OCI-LY3 (cell line): Measurements from ENCODE around the gene OR9Q1.

Experiments used
- H2AFZ ChIP-seq: fragments of 200-600, 300-600 bp; shearing (Covaris generic); 2 replicates; pipeline ENCODE4 v1.6.0; 2014; ENCODE audit warnings: antibody characterized with exemption, low read depth, low read length
- H3K27ac ChIP-seq: fragments of 200-600, 300-600 bp; sonication (generic); 2 replicates; pipeline ENCODE4 v1.5.1; 2014; ENCODE audit warnings: mild to moderate bottlenecking, low read length, moderate library complexity, mixed read lengths
- H3K27me3 ChIP-seq: fragments of 200-600, 300-600 bp; sonication (generic); 2 replicates; pipeline ENCODE4 v1.6.1; 2014; ENCODE audit warnings: low read depth, low read length, mixed read lengths
- H3K36me3 ChIP-seq: fragments of 200-600, 300-600 bp; sonication (generic); replicated peaks from 2 replicates; pipeline ENCODE3; 2014; ENCODE audit warnings: low read depth, low read length, mixed read lengths
- H3K4me1 ChIP-seq: fragments of 300-600, 200-600 bp; sonication (generic); 2 replicates; pipeline ENCODE4 v1.6.1; 2014; ENCODE audit warnings: low read length, mixed read lengths
- H3K4me2 ChIP-seq: fragments of 200-600, 300-600 bp; sonication (generic); 2 replicates; pipeline ENCODE4 v1.6.1; 2014; ENCODE audit warnings: low read length, mixed read lengths
- H3K4me3 ChIP-seq: fragments of 300-600, 200-600 bp; sonication (generic); 2 replicates; pipeline ENCODE4 v1.5.1; 2014; ENCODE audit warnings: antibody characterized with exemption, mild to moderate bottlenecking, low read length, moderate library complexity
- H3K79me2 ChIP-seq: fragments of 300-600, 200-600 bp; shearing (Covaris generic); 2 replicates; pipeline ENCODE4 v1.6.1; 2014; ENCODE audit warnings: mild to moderate bottlenecking, low read length, mixed read lengths
- H3K9ac ChIP-seq: fragments of 300-600, 200-600 bp; shearing (Covaris generic); 2 replicates; pipeline ENCODE4 v1.6.0; 2014; ENCODE audit warnings: mild to moderate bottlenecking, low read length, moderate library complexity
- H3K9me3 ChIP-seq: fragments of 200-600, 300-600 bp; shearing (Covaris generic); 2 replicates; pipeline ENCODE4 v1.6.1; 2014; ENCODE audit warnings: low read length, mixed read lengths; ENCODE audit not compliant: insufficient read depth
- H4K20me1 ChIP-seq: fragments of 200-600, 300-600 bp; sonication (generic); 2 replicates; pipeline ENCODE4 v1.6.1; 2016; ENCODE audit warnings: low read length, mixed read lengths; ENCODE audit not compliant: insufficient read depth
- EZH2phosphoT487 ChIP-seq: fragments of 200-600 bp; shearing (Covaris generic); IDR thresholded peaks from 2 replicates; pipeline ENCODE4 v1.6.1; 2018; ENCODE audit warnings: antibody characterized with exemption, mixed run types, low read depth
- TF ChIP-seq, protein P1 (sequence below): fragments of 200-600, 300-600 bp; sonication (generic); IDR thresholded peaks from 2 replicates; pipeline ENCODE4 v1.5.1; 2014; ENCODE audit warnings: antibody characterized with exemption, low read length, low read depth

OR9Q1 gene

DNA sequence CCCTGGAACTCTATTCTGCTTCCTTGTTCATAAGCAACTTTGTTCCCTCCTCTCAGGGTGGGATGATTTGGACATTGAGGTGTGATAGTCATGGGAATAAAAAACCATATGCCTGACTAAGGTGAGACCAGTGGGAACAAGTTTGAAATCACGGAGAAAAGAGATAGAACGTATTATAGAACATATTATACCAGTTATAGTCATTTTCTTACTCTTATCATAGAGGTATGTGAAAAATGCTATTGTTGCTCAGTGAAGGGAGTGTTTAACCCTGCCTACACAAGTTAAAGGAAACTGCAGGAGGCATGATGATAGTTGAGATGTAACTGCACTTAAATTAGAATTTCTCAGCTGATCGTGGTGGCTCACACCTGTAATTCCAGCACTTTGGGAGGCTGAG, 22.6 kb downstream of the OR9Q1 start:
- no peak for TF ChIP-seq EZH2phosphoT487
- TF ChIP-seq, protein P1, sequence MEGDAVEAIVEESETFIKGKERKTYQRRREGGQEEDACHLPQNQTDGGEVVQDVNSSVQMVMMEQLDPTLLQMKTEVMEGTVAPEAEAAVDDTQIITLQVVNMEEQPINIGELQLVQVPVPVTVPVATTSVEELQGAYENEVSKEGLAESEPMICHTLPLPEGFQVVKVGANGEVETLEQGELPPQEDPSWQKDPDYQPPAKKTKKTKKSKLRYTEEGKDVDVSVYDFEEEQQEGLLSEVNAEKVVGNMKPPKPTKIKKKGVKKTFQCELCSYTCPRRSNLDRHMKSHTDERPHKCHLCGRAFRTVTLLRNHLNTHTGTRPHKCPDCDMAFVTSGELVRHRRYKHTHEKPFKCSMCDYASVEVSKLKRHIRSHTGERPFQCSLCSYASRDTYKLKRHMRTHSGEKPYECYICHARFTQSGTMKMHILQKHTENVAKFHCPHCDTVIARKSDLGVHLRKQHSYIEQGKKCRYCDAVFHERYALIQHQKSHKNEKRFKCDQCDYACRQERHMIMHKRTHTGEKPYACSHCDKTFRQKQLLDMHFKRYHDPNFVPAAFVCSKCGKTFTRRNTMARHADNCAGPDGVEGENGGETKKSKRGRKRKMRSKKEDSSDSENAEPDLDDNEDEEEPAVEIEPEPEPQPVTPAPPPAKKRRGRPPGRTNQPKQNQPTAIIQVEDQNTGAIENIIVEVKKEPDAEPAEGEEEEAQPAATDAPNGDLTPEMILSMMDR = no peak
- H3K79me2 ChIP-seq = no peaks in the 10 kb centered on the region
- H3K4me3 ChIP-seq = no peak overlapping the region

DNA sequence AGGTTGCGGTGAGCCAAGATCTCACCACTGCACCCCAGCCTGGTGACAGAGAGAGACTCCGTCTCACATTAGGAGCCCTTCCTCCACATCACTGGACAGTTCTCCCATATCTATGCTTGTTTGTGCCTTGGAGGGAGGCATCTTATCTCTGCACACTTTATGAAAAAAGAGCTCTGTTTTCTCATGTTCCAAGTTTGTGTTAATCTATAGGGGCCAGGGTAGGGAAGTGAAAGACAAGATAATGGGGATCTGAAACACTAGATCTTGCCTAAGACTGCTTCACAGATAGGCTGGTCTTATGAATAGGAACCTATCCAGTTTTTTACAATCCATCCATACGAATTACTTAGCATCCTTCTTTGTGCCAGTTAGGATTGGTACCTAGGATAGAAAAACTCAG, 24.1 kb downstream of the OR9Q1 start:
- Histone ChIP-seq H3K36me3 (no peaks in the 10 kb centered on the region), H3K4me2 (no peak overlapping the region), H2AFZ (no peak overlapping the region), H3K79me2 (no peaks in the 10 kb centered on the region), H4K20me1 (no peaks in the 10 kb centered on the region), H3K4me3 (no peak overlapping the region), H3K9me3 (no peaks in the 10 kb centered on the region), H3K27ac (no peak overlapping the region), H3K4me1 (peaks cover 10% of the 10 kb centered on the region), H3K27me3 (peaks cover 11% of the 10 kb centered on the region), H3K9ac (no peak overlapping the region)
- no peak for TF ChIP-seq EZH2phosphoT487
- TF ChIP-seq, protein P1 = no peak

More for the DNA sequence above, 22.6 kb downstream of the OR9Q1 start:
- H3K4me2 ChIP-seq = no peak overlapping the region
- no peaks in the 10 kb centered on the region for H3K9me3 ChIP-seq
- H3K27ac ChIP-seq = no peak overlapping the region
- peaks cover 10% of the 10 kb centered on the region for H3K4me1 ChIP-seq
- H3K27me3 ChIP-seq = peaks cover 11% of the 10 kb centered on the region
- no peak overlapping the region for H2AFZ ChIP-seq
- no peaks in the 10 kb centered on the region for H3K36me3 ChIP-seq
- H4K20me1 ChIP-seq = no peaks in the 10 kb centered on the region
- no peak overlapping the region for H3K9ac ChIP-seq

DNA sequence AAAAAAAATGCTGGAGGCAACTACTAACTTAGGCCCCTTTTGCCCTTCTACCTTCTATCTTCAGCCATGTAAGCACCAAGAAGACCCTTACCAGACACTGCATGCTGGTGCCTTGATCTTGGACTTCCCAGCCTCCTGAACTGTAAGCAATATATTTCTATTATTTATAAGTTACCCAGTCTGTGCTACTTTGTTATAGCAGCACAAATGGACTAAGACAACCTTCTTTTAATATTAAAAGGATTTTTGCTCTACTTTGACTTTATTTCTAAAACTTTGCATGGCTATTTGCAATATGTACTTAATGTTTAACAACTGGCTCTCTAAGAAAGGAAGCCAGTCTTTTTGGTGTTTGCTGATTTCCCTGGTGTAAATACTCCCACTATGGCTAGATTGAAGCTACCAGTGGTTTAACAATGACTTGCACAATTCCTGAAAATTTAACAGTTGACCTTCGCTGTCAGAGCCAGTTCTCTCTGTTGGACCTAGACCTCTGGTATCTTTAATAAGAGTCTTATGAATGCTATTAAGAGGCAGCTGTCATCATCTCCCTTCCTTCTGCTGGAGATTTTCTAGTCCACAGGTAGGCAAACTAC, 32.2 kb downstream of the OR9Q1 start:
- H3K79me2 ChIP-seq = no peaks in the 10 kb centered on the region
- H3K27me3 ChIP-seq = 0 out of 2 replicates have a peak, but pooled peaks cover 4% of the 10 kb centered on the region
- no peaks in the 10 kb centered on the region for H3K36me3 ChIP-seq
- no peak overlapping the region for H2AFZ ChIP-seq
- no peaks in the 10 kb centered on the region for H4K20me1 ChIP-seq
- H3K4me1 ChIP-seq = no peaks in the 10 kb centered on the region
- no peak for TF ChIP-seq EZH2phosphoT487
- TF ChIP-seq, protein P1 = no peak
- H3K27ac ChIP-seq = no peak overlapping the region
- no peak overlapping the region for H3K4me3 ChIP-seq
- no peak overlapping the region for H3K9ac ChIP-seq
- H3K4me2 ChIP-seq = no peak overlapping the region
- no peaks in the 10 kb centered on the region for H3K9me3 ChIP-seq

DNA sequence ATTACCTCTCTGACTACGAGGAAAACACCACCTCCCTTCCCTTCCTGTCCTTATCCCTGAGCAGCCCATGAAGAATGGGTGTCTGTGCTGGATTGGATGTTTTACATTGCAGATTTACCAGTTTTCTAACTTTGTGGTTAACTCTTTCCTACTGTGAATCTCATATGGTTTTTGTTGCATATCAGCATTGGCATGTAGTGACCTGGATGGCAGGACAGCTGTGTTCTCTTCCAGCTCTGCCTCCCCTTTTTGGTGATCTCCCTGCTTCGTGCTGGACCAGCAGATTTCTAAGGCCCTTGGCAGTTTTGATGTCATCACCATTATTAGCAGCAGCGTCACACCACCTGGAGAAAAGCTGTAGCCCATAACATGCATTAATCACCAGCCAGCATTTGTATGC, 33.8 kb downstream of the OR9Q1 start:
- Histone ChIP-seq H3K4me1 (no peaks in the 10 kb centered on the region), H4K20me1 (no peaks in the 10 kb centered on the region), H3K9ac (no peak overlapping the region), H3K79me2 (no peaks in the 10 kb centered on the region), H3K27ac (no peak overlapping the region), H3K9me3 (no peaks in the 10 kb centered on the region), H3K4me3 (no peak overlapping the region), H2AFZ (no peak overlapping the region), H3K4me2 (no peak overlapping the region), H3K27me3 (peaks cover 12% of the 10 kb centered on the region; the same call in 1 of the 2 replicates), H3K36me3 (no peaks in the 10 kb centered on the region)
- no peak for TF ChIP-seq EZH2phosphoT487
- TF ChIP-seq, protein P1 = no peak
